Activated CD4-positive, alpha-beta T cell treated with anti-CD3 and anti-CD28 coated beads, Interleukin-2, amount 10 ng/mL, durations not matched to agents 24 days and 14 days (primary cell): ENCODE data around the gene COL5A2. TPM values are rescaled to one million over a fixed set of nuclear protein-coding genes. Genes with fewer than 3 reads are reported as not detected.

ENCODE experiments used
- DNase-seq: peaks from one replicate; pipeline ENCODE4 v3.0.0; 2022
- H3K27ac Mint-ChIP-seq: one replicate; pipeline ENCODE4 v1.8.0; 2022; ENCODE audit warnings: mild to moderate bottlenecking, mixed read lengths
- H3K27me3 Mint-ChIP-seq: one replicate; pipeline ENCODE4 v1.8.0; 2022; ENCODE audit warnings: mixed read lengths
- H3K36me3 Mint-ChIP-seq: one replicate; pipeline ENCODE4 v1.8.0; 2022; ENCODE audit warnings: low read depth, mild to moderate bottlenecking, mixed read lengths
- H3K4me1 Mint-ChIP-seq: one replicate; pipeline ENCODE4 v1.8.0; 2021; ENCODE audit warnings: mixed read lengths
- H3K4me3 Mint-ChIP-seq: one replicate; pipeline ENCODE4 v1.8.0; 2022; ENCODE audit warnings: mild to moderate bottlenecking, moderate library complexity, mixed read lengths
- H3K9me3 Mint-ChIP-seq: one replicate; pipeline ENCODE4 v1.8.0; 2021; ENCODE audit warnings: mixed read lengths
- intact Hi-C: fragments of 100-400 bp; cut with micrococcal nuclease; formaldehyde crosslinking; loops from one replicate; pipeline ENCODE4 v1.15.1; 2023
- total RNA-seq: library from RNA; stranded (reverse); gene quantifications from 2 replicates; pipeline ENCODE4 v1.2.3, GENCODE V29; 2022

The COL5A2 gene
- total RNA-seq, 1 donor from 2014 or later: 0.49 TPM

DNA sequence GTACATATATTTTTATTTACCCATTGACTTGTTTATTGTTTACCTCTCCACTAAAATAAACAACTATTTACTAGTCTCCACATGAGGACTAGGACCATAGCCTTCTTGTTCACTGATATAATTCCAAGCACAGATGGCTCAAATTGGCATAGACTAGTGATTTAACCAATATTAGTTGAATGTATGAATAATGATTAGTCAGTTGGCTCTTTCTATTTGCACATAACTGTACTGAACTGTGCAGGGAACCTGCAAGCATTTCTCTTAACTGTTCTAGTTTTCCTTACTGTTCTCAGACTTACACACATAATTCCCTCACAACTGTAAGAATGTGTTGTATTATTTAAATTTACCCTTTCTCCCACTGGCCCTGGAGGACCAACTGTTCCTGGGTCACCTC lies 113.5 kb downstream of the COL5A2 start:
- no peaks in the 10 kb centered on the region for H3K27me3 Mint-ChIP-seq
- no peak overlapping the region for H3K27ac Mint-ChIP-seq
- no peaks in the 10 kb centered on the region for H3K36me3 Mint-ChIP-seq
- no peak for DNase-seq
- H3K4me1 Mint-ChIP-seq: no peaks in the 10 kb centered on the region
- intact Hi-C loops: no loop called here
- H3K4me3 Mint-ChIP-seq: no peak overlapping the region
- no peaks in the 10 kb centered on the region for H3K9me3 Mint-ChIP-seq

DNA sequence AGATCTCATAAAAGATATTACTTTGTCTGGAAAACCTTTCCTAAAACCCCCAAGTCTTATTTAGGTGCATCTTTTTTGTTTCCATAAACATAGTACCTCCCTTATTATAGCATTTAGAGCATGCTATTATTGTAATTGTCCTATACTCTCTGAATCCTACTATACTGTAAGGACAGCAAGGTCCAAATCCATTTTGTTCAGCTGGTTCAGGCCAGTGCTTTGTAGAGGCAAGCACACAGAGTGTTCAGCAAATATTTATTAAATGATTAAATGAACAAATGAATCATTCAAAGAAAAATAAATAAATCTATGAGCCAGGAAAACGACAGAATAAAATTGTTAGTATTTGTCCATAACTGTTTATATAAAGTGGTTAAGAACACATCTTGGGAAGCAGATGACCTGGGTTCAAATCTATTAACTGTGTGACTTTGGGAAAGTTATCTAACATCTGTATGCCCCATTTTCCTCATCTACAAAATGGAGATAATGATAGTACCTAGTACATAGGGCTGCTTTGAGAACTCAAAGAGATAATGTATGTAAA lies 119.4 kb downstream of the COL5A2 start:
- H3K4me1 Mint-ChIP-seq: no peaks in the 10 kb centered on the region
- H3K36me3 Mint-ChIP-seq: no peaks in the 10 kb centered on the region
- no peaks in the 10 kb centered on the region for H3K27me3 Mint-ChIP-seq
- no peak for DNase-seq
- intact Hi-C loops: no loop called here
- no peak overlapping the region for H3K27ac Mint-ChIP-seq
- no peak overlapping the region for H3K4me3 Mint-ChIP-seq
- no peaks in the 10 kb centered on the region for H3K9me3 Mint-ChIP-seq

DNA sequence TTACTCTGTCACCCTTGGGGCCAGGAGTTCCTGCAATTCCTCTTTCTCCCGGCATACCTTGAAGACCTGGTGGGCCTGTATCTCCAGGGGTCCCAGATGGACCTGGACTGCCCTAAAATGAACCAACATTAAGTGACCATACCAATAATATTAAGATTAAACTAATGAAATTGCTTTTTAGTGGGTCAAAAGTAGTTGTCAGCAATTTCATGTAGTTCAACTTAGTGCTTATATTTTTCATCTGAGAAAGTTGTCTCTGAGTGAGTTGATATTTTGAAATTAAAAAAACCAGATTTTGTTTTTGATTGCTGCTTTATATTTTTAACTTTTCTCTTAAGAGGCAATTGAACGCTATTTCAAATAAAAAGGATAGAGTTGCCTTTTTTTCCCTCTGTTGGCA lies 122.2 kb downstream of the COL5A2 start:
- DNase-seq: no peak
- no peaks in the 10 kb centered on the region for H3K4me1 Mint-ChIP-seq
- H3K9me3 Mint-ChIP-seq: no peaks in the 10 kb centered on the region
- no peaks in the 10 kb centered on the region for H3K27me3 Mint-ChIP-seq
- H3K27ac Mint-ChIP-seq: no peak overlapping the region
- H3K4me3 Mint-ChIP-seq: no peak overlapping the region
- no peaks in the 10 kb centered on the region for H3K36me3 Mint-ChIP-seq
- intact Hi-C loops: no loop called here

DNA sequence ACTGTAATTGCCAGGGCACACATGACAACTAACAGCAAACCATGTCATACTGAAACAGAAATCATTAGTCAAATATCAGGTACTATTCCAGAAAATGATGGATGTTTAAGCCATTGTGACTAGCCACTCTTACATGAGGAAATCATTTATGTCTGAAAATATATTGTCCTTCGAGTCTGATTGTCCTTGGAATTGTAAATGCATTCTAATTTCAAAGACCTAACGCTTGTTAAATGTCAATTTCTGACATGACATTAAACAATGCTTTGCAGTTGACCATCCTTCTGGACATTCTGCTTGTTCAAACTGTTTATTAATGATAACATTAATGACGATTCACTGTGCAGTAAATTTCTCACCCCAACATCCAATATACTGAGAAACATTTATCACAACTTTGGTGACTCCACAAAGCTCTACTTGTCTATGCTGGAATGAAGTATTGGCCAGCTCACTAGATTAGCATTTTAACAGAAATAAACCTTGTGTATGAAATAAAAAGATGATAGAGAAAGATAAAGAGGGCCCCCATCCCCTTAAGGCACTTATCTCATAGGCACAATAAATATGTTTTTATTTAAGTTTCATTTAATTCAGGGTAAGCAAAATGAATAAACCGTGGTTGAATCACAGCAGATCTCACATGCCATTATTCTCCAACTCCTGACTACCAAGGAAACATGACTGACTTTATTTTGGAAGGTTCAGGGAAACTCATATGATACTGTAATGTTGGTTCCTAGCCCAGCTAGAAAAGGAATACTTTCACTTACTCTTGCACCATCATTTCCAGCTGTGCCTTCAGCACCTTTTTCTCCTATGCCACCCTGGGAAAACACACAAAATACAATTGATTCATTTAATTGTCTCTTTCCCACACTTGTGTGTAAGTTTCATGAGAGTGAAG lies 123.1 kb downstream of the COL5A2 start:
- H3K9me3 Mint-ChIP-seq: no peaks in the 10 kb centered on the region
- intact Hi-C loops: no loop called here
- no peak for DNase-seq
- no peak overlapping the region for H3K4me3 Mint-ChIP-seq
- H3K4me1 Mint-ChIP-seq: no peaks in the 10 kb centered on the region
- H3K27me3 Mint-ChIP-seq: no peaks in the 10 kb centered on the region
- no peak overlapping the region for H3K27ac Mint-ChIP-seq
- H3K36me3 Mint-ChIP-seq: no peaks in the 10 kb centered on the region

DNA sequence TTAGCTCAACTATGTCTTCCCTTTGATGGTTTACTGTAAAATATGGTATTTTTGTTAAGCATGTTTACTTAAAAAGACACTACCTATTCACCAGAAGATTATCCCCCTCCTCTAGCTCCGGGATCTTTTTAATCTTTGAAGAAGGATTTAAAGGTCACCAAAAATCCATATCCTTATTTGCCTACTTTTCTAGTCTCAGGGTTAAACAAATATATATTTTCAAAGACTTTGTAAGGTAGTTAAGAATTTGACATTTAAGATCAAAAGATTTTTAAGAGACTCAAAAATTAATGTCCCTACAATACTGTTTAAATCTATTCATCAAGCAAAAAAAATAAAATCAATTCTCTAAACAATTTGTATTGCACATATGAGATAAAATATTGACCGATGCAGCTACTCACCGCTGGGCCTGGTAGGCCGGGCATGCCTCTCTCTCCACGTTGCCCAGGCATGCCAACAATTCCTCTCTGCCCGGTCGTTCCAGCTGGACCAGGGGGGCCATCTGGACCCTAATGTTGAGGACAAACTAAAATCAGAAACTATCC lies 129.3 kb downstream of the COL5A2 start:
- no peaks in the 10 kb centered on the region for H3K27me3 Mint-ChIP-seq
- no peak overlapping the region for H3K4me3 Mint-ChIP-seq
- intact Hi-C loops: no loop called here
- H3K36me3 Mint-ChIP-seq: no peaks in the 10 kb centered on the region
- no peak for DNase-seq
- H3K27ac Mint-ChIP-seq: no peak overlapping the region
- no peaks in the 10 kb centered on the region for H3K4me1 Mint-ChIP-seq
- no peaks in the 10 kb centered on the region for H3K9me3 Mint-ChIP-seq

DNA sequence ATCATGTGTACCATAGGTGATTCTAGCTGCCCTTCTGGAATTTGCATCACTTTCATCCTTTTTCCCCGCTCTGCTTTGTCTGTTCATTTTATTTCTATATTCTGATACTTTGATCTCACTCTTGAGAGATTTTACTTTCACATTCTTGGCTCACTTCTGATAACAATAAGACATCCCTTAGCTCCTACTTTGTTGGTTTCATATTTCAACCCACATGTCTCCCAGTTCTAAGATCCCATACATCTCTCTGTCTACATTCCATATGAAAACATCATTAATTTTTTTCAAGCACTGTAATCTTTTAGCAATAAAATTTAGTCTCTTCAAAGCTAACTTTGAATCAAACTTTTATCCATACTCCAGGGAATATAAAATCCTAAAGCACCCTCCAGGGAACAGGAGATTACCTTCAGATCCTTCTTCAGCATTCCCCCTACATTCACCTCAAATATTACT lies 129.8 kb downstream of the COL5A2 start:
- Mint-ChIP-seq H3K27me3 (no peaks in the 10 kb centered on the region), H3K4me1 (no peaks in the 10 kb centered on the region), H3K27ac (no peak overlapping the region), H3K4me3 (no peak overlapping the region), H3K36me3 (no peaks in the 10 kb centered on the region), H3K9me3 (no peaks in the 10 kb centered on the region)
- no peak for DNase-seq
- intact Hi-C loops: no loop called here

DNA sequence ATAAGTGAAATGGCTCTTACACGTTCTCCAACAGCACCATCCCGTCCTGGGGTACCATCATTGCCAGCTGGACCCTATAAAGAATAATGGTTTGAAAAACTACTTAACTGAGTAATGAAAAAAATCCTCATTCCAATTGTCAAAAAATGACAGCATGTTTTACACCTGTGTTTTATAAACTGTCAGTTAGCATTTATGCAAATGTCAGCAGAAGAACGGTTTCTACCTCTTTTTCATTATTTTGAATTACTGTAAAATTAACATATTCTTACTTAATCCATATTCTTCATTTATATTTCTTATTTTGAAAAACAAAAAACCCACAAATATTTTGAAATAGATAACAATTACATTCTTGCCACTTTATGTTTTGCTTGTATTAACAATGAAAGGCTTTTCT lies 131.4 kb downstream of the COL5A2 start:
- H3K27ac Mint-ChIP-seq: no peak overlapping the region
- no peaks in the 10 kb centered on the region for H3K4me1 Mint-ChIP-seq
- no peak for DNase-seq
- no peak overlapping the region for H3K4me3 Mint-ChIP-seq
- H3K9me3 Mint-ChIP-seq: no peaks in the 10 kb centered on the region
- H3K27me3 Mint-ChIP-seq: no peaks in the 10 kb centered on the region
- no peaks in the 10 kb centered on the region for H3K36me3 Mint-ChIP-seq
- intact Hi-C loops: no loop called here

DNA sequence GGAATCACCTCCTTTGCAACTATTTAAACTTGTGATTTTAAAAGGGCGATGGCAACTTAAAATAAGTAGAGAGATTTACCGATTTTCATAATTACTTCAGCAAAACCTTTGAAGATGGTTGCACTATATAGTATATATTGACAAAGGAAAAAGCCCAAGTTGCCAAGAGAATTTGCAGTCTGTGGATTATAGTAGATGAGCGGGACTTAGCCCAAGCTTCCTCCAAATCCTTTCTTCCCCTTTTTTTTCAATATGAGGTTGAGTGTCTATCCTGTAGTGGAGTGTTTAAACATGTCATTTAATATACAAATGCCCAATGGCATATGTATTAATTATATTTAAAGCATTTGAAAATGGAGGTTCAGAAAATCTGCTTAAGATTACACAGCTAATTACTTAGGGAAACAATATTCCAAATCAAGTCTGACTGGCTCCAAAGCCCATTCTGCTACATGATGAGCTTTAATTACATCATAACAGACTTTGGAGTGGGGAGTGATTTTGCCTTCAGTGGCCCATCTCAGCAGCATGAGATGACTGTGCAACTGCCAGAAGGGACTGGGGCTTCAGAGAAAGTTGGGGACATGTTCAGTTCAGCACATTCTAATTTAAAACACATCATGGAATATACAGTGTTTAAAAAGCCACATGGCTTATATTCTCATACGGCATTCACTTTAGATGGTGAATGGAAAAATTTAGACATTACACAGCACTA lies 132.2 kb downstream of the COL5A2 start:
- Mint-ChIP-seq H3K9me3 (no peaks in the 10 kb centered on the region), H3K4me1 (no peaks in the 10 kb centered on the region), H3K36me3 (no peaks in the 10 kb centered on the region), H3K4me3 (no peak overlapping the region), H3K27me3 (no peaks in the 10 kb centered on the region), H3K27ac (no peak overlapping the region)
- DNase-seq: no peak
- intact Hi-C loops: no loop called here

DNA sequence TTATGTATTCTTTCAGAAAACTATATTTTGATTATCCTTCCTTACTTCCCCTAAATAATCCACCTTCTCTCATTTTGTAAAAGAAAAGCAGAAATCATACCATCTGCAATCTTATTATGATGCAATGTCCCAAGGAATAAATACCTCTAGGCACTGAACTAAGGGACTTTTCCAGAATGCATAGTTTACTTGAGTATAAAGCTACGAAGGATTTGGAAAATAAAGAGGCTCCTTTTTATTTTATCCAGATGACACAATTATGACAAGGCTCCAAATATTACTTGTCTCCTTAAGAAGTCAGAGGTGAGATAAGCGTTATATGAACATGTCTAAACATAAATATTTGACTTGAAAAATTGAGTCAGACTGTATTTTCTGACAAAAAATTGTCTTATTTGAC lies 133.2 kb downstream of the COL5A2 start:
- H3K27me3 Mint-ChIP-seq: no peaks in the 10 kb centered on the region
- H3K36me3 Mint-ChIP-seq: no peaks in the 10 kb centered on the region
- no peak overlapping the region for H3K27ac Mint-ChIP-seq
- no peak for DNase-seq
- no peak overlapping the region for H3K4me3 Mint-ChIP-seq
- intact Hi-C loops: no loop called here
- H3K4me1 Mint-ChIP-seq: no peaks in the 10 kb centered on the region
- no peaks in the 10 kb centered on the region for H3K9me3 Mint-ChIP-seq

DNA sequence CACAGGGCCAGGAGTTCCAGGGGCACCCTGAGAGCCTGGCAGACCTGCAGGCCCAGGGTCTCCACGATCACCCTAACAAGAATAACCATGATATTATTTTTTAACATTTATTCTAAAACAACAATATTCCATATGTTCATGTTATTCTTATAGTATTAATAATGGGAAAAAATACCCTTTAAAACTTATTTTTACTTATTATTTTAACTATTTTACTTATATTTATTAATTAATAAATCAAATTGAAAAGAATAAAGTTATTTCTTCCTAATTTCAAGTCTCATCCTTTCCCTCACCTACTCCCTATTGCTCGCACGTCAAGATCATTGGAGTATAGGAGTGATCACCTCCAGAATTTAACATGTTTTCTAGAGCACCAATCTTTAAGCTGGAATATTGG lies 133.7 kb downstream of the COL5A2 start:
- no peaks in the 10 kb centered on the region for H3K4me1 Mint-ChIP-seq
- no peak overlapping the region for H3K4me3 Mint-ChIP-seq
- no peaks in the 10 kb centered on the region for H3K9me3 Mint-ChIP-seq
- no peaks in the 10 kb centered on the region for H3K27me3 Mint-ChIP-seq
- DNase-seq: no peak
- H3K27ac Mint-ChIP-seq: no peak overlapping the region
- intact Hi-C loops: no loop called here
- no peaks in the 10 kb centered on the region for H3K36me3 Mint-ChIP-seq

DNA sequence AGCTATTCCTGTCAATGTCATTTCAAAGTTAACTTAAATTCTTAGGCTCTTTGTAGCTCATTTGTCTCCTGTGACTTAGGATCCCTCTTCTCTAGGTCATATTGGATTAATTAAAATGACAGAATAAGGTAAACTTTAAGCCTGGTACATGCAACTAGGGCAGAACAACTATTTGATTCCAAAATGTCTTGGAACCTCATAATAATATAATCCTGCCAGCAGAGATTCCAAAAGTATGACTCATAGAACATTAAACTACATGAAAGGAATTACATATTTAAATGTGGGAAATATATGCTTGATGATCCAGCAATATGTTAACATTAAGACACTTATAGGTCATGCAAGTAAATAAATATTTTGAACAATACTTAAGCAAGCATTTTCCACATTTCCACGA lies 142.0 kb downstream of the COL5A2 start:
- Mint-ChIP-seq H3K4me1 (peaks cover 3% of the 10 kb centered on the region), H3K27ac (no peak overlapping the region), H3K27me3 (no peaks in the 10 kb centered on the region), H3K9me3 (no peaks in the 10 kb centered on the region), H3K4me3 (no peak overlapping the region), H3K36me3 (no peaks in the 10 kb centered on the region)
- no peak for DNase-seq
- intact Hi-C loops: no loop called here

DNA sequence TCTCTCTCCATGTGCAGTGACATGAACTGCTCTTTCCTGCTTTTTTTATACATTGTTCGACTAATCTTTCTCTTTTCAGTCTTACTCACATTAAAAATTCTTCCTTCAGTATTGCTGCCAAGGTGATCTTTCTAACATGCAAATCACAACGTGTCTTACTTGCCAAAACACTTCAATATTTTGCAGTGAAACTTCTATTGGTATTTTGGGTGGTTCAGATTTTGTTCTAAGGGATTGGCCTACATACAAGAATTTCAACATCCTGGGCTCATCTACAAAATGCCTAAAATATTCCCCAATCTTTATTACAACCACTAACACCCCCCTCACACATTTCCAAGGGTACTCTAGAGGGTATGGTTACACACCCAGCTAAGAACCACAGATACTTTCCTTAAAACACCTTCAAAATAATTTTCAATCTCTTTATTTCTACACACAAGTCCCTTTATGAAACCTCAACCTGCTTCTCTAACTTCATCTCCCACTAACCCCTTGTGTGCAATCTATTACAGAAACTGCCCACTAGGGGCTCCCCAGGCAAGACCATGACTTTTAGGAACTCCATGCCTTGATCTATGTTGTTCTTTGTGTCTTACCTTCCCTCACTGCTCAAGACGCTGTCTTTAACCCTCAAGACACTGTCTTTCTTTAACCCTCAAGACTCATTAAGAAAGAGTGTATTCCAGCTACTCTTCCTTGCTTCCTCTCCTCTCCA lies 154.5 kb downstream of the COL5A2 start:
- Mint-ChIP-seq H3K4me1 (no peaks in the 10 kb centered on the region), H3K27ac (no peak overlapping the region), H3K9me3 (no peaks in the 10 kb centered on the region), H3K36me3 (no peaks in the 10 kb centered on the region), H3K4me3 (no peak overlapping the region), H3K27me3 (no peaks in the 10 kb centered on the region)
- intact Hi-C loops: no loop called here
- no peak for DNase-seq

DNA sequence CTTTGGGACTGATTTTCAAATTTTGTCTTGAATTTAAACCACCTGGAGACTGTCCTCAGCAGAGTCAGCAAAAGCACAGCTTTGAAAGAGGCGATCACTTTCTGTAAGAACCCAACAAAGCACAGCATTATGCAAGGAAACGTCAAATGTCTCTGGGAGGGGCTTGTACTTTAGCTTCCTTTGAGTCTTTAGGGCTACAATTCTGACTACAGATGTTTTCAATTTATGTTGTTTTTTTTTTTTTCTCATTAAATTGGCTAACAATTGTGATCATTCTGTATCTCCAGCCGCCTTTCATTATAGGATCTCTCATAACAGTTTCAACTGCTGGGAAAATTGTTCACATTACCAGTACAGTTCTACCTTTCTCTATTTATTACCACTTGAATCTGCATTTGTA lies 157.1 kb downstream of the COL5A2 start:
- intact Hi-C loops: no loop called here
- DNase-seq: no peak
- no peak overlapping the region for H3K4me3 Mint-ChIP-seq
- no peaks in the 10 kb centered on the region for H3K36me3 Mint-ChIP-seq
- no peaks in the 10 kb centered on the region for H3K4me1 Mint-ChIP-seq
- H3K27me3 Mint-ChIP-seq: no peaks in the 10 kb centered on the region
- H3K27ac Mint-ChIP-seq: no peak overlapping the region
- no peaks in the 10 kb centered on the region for H3K9me3 Mint-ChIP-seq
